ENCODE measurements around the gene PPP2R2C. TPM values are rescaled to one million over a fixed set of nuclear protein-coding genes. Genes with fewer than 3 reads are reported as not detected.

PPP2R2C gene
- total RNA-seq, 1 experiment from 2014 or later = not detected

DNA sequence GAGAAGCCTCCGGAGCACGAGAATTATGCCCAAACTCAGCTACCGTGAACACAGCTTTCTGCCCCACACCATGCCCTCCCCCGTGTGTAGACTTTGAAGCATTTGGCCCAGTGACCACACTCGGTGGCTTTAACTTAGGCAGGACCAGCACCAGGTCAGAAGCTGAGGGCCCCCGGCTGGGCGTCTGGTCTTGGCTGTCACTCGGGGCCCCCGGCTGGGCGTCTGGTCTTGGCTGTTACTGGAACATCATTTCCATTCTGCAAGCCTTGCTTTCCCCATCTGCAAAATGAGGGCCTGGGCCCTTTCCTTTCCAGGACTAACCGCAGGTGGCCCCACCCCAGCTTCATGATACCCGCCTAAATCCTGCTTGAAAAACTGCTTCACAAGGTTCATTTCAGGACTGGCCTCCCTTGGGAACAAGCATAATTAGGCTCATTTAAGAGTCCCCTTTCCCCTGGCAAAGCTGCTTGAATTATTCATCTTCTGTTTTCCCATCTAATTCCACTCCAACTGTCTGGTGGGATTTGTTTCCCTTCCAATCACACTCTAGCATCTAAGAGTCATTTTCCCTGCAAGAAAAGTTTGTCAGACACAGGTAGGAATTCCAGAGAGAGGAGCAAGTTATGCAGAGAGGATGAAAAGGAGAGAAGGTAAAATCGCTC is 120.3 kb downstream of the PPP2R2C start:
- Histone ChIP-seq H3K9me3 (no peaks in the 10 kb centered on the region), H3K4me3 (ENCODE audit: low read depth, low read length) (no peak overlapping the region), H3K36me3 (ENCODE audit: control insufficient read depth, insufficient read depth, low read length) (no peaks in the 10 kb centered on the region), H3K27me3 (replicated peaks; ENCODE audit: control insufficient read depth, insufficient read depth, low read length) (no peaks in the 10 kb centered on the region), H3K4me1 (no peaks in the 10 kb centered on the region)
- intact Hi-C loops (cut with micrococcal nuclease; ENCODE audit: unreplicated experiment) = no loop called here
- DNase-seq = no peak
- Mint-ChIP-seq H3K27me3 (ENCODE audit: insufficient read depth, unreplicated experiment) (peaks cover 31% of the 10 kb centered on the region), H3K4me1 (ENCODE audit: low read depth, unreplicated experiment) (no peaks in the 10 kb centered on the region), H3K4me3 (ENCODE audit: unreplicated experiment) (no peak overlapping the region), H3K9me3 (ENCODE audit: unreplicated experiment) (no peaks in the 10 kb centered on the region), H3K27ac (ENCODE audit: unreplicated experiment) (no peak overlapping the region), H3K36me3 (ENCODE audit: insufficient read depth, unreplicated experiment) (no peaks in the 10 kb centered on the region)
- CTCF ChIA-PET = no interaction called here
- POLR2A ChIA-PET = no interaction called here
- TF ChIP-seq CTCF (IDR thresholded peaks at IDR 0.05; ENCODE audit: insufficient read depth in 1 of 2, low read depth in 1 of 2, low read length in 1 of 2, severe bottlenecking in 1 of 2, unreplicated experiment in 1 of 2) = no peak
- no TSS peak for BruUV-seq (replicated peaks)

GRCh38 chr4:6351246-6352000 is 121.0 kb downstream of the PPP2R2C start:
- no peaks in the 10 kb centered on the region for H3K4me1 ChIP-seq
- Mint-ChIP-seq H3K27ac (ENCODE audit: unreplicated experiment) (no peak overlapping the region), H3K36me3 (ENCODE audit: insufficient read depth, unreplicated experiment) (no peaks in the 10 kb centered on the region), H3K4me1 (ENCODE audit: low read depth, unreplicated experiment) (no peaks in the 10 kb centered on the region), H3K27me3 (ENCODE audit: insufficient read depth, unreplicated experiment) (peaks cover 32% of the 10 kb centered on the region), H3K9me3 (ENCODE audit: unreplicated experiment) (no peaks in the 10 kb centered on the region), H3K4me3 (ENCODE audit: unreplicated experiment) (no peak overlapping the region)
- H3K9me3 ChIP-seq = no peaks in the 10 kb centered on the region
- CTCF ChIA-PET = no interaction called here
- BruUV-seq (replicated peaks) = no TSS peak
- H3K27me3 ChIP-seq (replicated peaks; ENCODE audit: control insufficient read depth, insufficient read depth, low read length) = no peaks in the 10 kb centered on the region
- intact Hi-C loops (cut with micrococcal nuclease; ENCODE audit: unreplicated experiment) = no loop called here
- POLR2A ChIA-PET = no interaction called here
- H3K36me3 ChIP-seq (ENCODE audit: control insufficient read depth, insufficient read depth, low read length) = no peaks in the 10 kb centered on the region
- no peak for DNase-seq
- TF ChIP-seq CTCF (IDR thresholded peaks at IDR 0.05; ENCODE audit: insufficient read depth in 1 of 2, low read depth in 1 of 2, low read length in 1 of 2, severe bottlenecking in 1 of 2, unreplicated experiment in 1 of 2) = no peak
- no peak overlapping the region for H3K4me3 ChIP-seq (ENCODE audit: low read depth, low read length)

DNA sequence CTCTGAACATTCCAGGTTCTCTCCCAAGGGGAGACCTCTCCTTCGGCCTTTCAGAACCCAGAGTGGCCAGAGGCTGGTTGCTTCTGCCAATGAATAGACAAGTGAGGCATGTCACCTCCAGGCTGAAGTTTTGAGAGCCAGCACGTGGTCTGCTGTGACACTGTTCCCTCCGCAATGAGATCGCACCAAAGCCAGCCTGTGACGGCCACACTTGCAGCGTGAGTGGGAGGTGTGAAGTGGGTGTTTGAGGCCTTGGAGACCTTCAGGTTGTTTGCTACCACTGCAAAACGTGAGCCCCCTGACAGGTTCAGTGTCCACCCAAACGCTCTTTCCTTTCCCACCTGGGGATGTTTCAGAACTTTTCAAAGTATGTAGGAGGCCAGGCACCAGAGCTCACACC is 121.8 kb downstream of the PPP2R2C start:
- H3K27me3 ChIP-seq (replicated peaks; ENCODE audit: control insufficient read depth, insufficient read depth, low read length) = no peaks in the 10 kb centered on the region
- H3K27me3 Mint-ChIP-seq (ENCODE audit: insufficient read depth, unreplicated experiment) = peaks cover 37% of the 10 kb centered on the region
- no peak overlapping the region for H3K4me3 Mint-ChIP-seq (ENCODE audit: unreplicated experiment)
- intact Hi-C loops (cut with micrococcal nuclease; ENCODE audit: unreplicated experiment) = no loop called here
- BruUV-seq (replicated peaks) = no TSS peak
- no peak overlapping the region for H3K27ac Mint-ChIP-seq (ENCODE audit: unreplicated experiment)
- no peak for DNase-seq
- no peaks in the 10 kb centered on the region for H3K9me3 Mint-ChIP-seq (ENCODE audit: unreplicated experiment)
- no peak overlapping the region for H3K4me3 ChIP-seq (ENCODE audit: low read depth, low read length)
- no peaks in the 10 kb centered on the region for H3K4me1 Mint-ChIP-seq (ENCODE audit: low read depth, unreplicated experiment)
- POLR2A ChIA-PET = no interaction called here
- CTCF ChIA-PET = no interaction called here
- H3K36me3 ChIP-seq (ENCODE audit: control insufficient read depth, insufficient read depth, low read length) = no peaks in the 10 kb centered on the region
- no peak for TF ChIP-seq CTCF (IDR thresholded peaks at IDR 0.05; ENCODE audit: insufficient read depth in 1 of 2, low read depth in 1 of 2, low read length in 1 of 2, severe bottlenecking in 1 of 2, unreplicated experiment in 1 of 2)
- no peaks in the 10 kb centered on the region for H3K9me3 ChIP-seq
- H3K36me3 Mint-ChIP-seq (ENCODE audit: insufficient read depth, unreplicated experiment) = no peaks in the 10 kb centered on the region
- no peaks in the 10 kb centered on the region for H3K4me1 ChIP-seq
